ENCODE measurements around the gene POU6F2. TPM values are rescaled to one million over a fixed set of nuclear protein-coding genes. Genes with fewer than 3 reads are reported as not detected.

POU6F2 gene
- total and polyA plus RNA-seq, 2 experiments from 2014 or later, result 7.2 to 7.3 TPM

DNA sequence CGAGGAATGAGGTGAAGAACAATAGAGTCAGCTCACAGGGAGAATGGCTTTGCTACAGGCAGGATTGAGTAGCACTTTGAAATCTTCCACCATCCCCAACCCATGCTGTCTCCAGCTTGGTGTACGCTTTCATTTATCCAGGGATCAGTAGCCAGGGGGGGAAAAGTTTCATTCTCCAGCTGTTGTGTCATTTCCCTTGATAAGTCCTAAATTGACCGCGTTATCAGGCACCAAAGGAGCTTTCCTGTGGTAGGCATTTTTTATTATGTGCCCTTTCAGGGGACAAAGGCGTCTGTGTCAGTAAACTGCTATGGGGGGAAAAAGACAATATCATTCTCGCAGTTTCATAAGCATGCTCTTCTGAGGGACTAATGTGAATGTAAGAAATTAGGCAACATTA lies 481.9 kb downstream of the POU6F2 start:
- no peaks in the 10 kb centered on the region for H3K79me2 ChIP-seq (replicated peaks; ENCODE audit: insufficient read depth)
- DNase-seq (ENCODE audit: low spot score) (no peak), ATAC-seq (peak; percentile 25; the same call in 2 of the 3 replicates)
- H3K4me1 ChIP-seq (ENCODE audit: insufficient read depth), result peaks cover 15% of the 10 kb centered on the region
- no peaks in the 10 kb centered on the region for H3F3A ChIP-seq (replicated peaks; ENCODE audit: low read depth)
- TF ChIP-seq CREB1 (CRISPR knock-in tag; IDR thresholded peaks at IDR 0.05; ENCODE audit: low read depth) (no peak), ZNF331 (CRISPR knock-in tag; IDR thresholded peaks at IDR 0.05; ENCODE audit: low read depth) (no peak), JUNB (IDR thresholded peaks at IDR 0.05; ENCODE audit: unreplicated experiment) (no peak), POLR2AphosphoS5 (IDR thresholded peaks at IDR 0.05; ENCODE audit: low read depth) (no peak)
- TF ChIP-seq, protein P1, sequence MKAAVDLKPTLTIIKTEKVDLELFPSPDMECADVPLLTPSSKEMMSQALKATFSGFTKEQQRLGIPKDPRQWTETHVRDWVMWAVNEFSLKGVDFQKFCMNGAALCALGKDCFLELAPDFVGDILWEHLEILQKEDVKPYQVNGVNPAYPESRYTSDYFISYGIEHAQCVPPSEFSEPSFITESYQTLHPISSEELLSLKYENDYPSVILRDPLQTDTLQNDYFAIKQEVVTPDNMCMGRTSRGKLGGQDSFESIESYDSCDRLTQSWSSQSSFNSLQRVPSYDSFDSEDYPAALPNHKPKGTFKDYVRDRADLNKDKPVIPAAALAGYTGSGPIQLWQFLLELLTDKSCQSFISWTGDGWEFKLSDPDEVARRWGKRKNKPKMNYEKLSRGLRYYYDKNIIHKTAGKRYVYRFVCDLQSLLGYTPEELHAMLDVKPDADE (IDR thresholded peaks at IDR 0.05), result no peak
- TF ChIP-seq, protein P2, sequence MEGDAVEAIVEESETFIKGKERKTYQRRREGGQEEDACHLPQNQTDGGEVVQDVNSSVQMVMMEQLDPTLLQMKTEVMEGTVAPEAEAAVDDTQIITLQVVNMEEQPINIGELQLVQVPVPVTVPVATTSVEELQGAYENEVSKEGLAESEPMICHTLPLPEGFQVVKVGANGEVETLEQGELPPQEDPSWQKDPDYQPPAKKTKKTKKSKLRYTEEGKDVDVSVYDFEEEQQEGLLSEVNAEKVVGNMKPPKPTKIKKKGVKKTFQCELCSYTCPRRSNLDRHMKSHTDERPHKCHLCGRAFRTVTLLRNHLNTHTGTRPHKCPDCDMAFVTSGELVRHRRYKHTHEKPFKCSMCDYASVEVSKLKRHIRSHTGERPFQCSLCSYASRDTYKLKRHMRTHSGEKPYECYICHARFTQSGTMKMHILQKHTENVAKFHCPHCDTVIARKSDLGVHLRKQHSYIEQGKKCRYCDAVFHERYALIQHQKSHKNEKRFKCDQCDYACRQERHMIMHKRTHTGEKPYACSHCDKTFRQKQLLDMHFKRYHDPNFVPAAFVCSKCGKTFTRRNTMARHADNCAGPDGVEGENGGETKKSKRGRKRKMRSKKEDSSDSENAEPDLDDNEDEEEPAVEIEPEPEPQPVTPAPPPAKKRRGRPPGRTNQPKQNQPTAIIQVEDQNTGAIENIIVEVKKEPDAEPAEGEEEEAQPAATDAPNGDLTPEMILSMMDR (conservative IDR thresholded peaks at IDR 0.05; ENCODE audit: low read depth in 2 of 2), result no peak
- Mint-ChIP-seq H3K4me3 (no peak overlapping the region), H3K36me3 (ENCODE audit: low read depth) (no peaks in the 10 kb centered on the region), H3K27ac (no peak overlapping the region), H3K4me1 (peaks cover 38% of the 10 kb centered on the region), H3K27me3 (ENCODE audit: insufficient read depth, low read depth, poor library complexity) (peaks cover 5% of the 10 kb centered on the region), H3K9me3 (no peaks in the 10 kb centered on the region)
- no peak overlapping the region for H3K4me3 ChIP-seq
- no peak overlapping the region for H3K27ac ChIP-seq (ENCODE audit: low read depth)
- H3K36me3 ChIP-seq (ENCODE audit: insufficient read depth), result no peaks in the 10 kb centered on the region
- no peak overlapping the region for H2AFZ ChIP-seq
- no peak overlapping the region for H3K4me2 ChIP-seq
- H3K9me2 ChIP-seq (ENCODE audit: insufficient read depth), result no peaks in the 10 kb centered on the region
- no peaks in the 10 kb centered on the region for H4K20me1 ChIP-seq (replicated peaks; ENCODE audit: insufficient read depth)
- no peaks in the 10 kb centered on the region for H3K27me3 ChIP-seq (ENCODE audit: insufficient read depth)

DNA sequence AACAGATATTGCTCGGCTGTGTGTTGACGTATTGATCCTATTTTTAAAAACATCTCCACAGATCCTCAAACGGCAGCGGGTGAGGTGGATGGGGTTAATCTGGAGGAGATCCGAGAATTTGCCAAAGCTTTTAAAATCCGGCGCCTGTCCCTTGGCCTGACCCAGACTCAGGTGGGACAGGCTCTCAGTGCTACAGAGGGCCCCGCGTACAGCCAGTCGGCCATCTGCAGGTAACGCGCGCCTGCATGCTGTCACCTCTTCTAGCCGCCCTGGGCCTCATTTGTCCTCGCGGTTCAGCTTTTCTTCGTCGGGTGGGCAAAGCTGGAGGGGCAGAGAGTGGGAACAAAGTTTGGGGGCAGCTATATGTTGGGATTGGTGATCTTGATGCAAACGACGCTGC lies 482.8 kb downstream of the POU6F2 start:
- Histone ChIP-seq H3K4me3 (no peak overlapping the region), H3K79me2 (replicated peaks; ENCODE audit: insufficient read depth) (no peaks in the 10 kb centered on the region), H2AFZ (no peak overlapping the region; the same call in 1 of the 2 replicates), H3K4me2 (no peak overlapping the region), H3K27me3 (ENCODE audit: insufficient read depth) (no peaks in the 10 kb centered on the region), H3K27ac (ENCODE audit: low read depth) (no peak overlapping the region), H3K9me2 (ENCODE audit: insufficient read depth) (no peaks in the 10 kb centered on the region), H3K4me1 (ENCODE audit: insufficient read depth) (peaks cover 15% of the 10 kb centered on the region), H4K20me1 (replicated peaks; ENCODE audit: insufficient read depth) (no peaks in the 10 kb centered on the region), H3F3A (replicated peaks; ENCODE audit: low read depth) (no peaks in the 10 kb centered on the region), H3K36me3 (ENCODE audit: insufficient read depth) (no peaks in the 10 kb centered on the region)
- no peak overlapping the region for H3K27ac Mint-ChIP-seq
- no peaks in the 10 kb centered on the region for H3K9me3 Mint-ChIP-seq
- peaks cover 5% of the 10 kb centered on the region for H3K27me3 Mint-ChIP-seq (ENCODE audit: insufficient read depth, low read depth, poor library complexity)
- no peak for DNase-seq (ENCODE audit: low spot score)
- no peaks in the 10 kb centered on the region for H3K36me3 Mint-ChIP-seq (ENCODE audit: low read depth)
- TF ChIP-seq NANOG (IDR thresholded peaks at IDR 0.05; ENCODE audit: borderline replicate concordance), result no peak
- no peak overlapping the region for H3K4me3 Mint-ChIP-seq
- ATAC-seq, result peak; percentile 13; the same call in 2 of the 3 replicates
- peaks cover 44% of the 10 kb centered on the region for H3K4me1 Mint-ChIP-seq

DNA sequence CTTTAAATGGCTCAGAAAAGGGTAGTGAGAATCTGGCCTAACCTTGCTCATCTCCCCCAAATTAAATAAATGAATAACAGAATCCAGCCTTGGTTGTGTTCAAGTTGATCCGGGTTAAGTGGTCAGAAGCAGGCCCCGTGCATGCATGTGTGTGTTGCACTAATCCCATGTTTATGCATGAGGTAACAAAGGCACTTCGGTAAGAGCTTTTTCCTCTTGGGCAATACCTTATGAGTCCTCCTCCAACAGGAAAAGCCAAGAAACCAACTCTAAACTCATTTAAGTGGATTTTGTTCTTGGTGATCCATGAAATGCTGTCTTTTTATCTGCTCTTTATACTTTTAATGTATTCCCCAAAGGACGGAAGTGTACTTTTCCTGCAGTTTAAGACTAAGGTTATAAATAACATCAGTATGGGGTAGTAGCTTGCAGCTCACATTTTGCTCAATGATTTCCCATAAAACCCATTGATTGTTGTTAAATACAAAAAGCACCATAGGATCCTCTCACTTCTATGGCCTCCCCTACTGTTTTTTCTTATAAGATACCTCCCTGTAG lies 483.6 kb downstream of the POU6F2 start:
- H3K4me3 ChIP-seq, result no peak overlapping the region
- no peaks in the 10 kb centered on the region for H3K9me2 ChIP-seq (ENCODE audit: insufficient read depth)
- H3K36me3 ChIP-seq (ENCODE audit: insufficient read depth), result no peaks in the 10 kb centered on the region
- DNase-seq (ENCODE audit: low spot score) (no peak), ATAC-seq (no peak)
- no peaks in the 10 kb centered on the region for H3K27me3 ChIP-seq (ENCODE audit: insufficient read depth)
- Mint-ChIP-seq H3K27me3 (ENCODE audit: insufficient read depth, low read depth, poor library complexity) (peaks cover 5% of the 10 kb centered on the region), H3K9me3 (no peaks in the 10 kb centered on the region), H3K36me3 (ENCODE audit: low read depth) (no peaks in the 10 kb centered on the region), H3K4me3 (no peak overlapping the region), H3K27ac (peak overlapping the region; percentile 11; the same call in 1 of the 2 replicates), H3K4me1 (peaks cover 45% of the 10 kb centered on the region)
- no peak overlapping the region for H3K4me2 ChIP-seq
- H3F3A ChIP-seq (replicated peaks; ENCODE audit: low read depth), result no peaks in the 10 kb centered on the region
- H4K20me1 ChIP-seq (replicated peaks; ENCODE audit: insufficient read depth), result no peaks in the 10 kb centered on the region
- H2AFZ ChIP-seq, result no peak overlapping the region
- peaks cover 15% of the 10 kb centered on the region for H3K4me1 ChIP-seq (ENCODE audit: insufficient read depth)
- no peaks in the 10 kb centered on the region for H3K79me2 ChIP-seq (replicated peaks; ENCODE audit: insufficient read depth)
- no peak overlapping the region for H3K27ac ChIP-seq (ENCODE audit: low read depth)
- TF ChIP-seq EZH2 (IDR thresholded peaks at IDR 0.05; ENCODE audit: low read depth, unreplicated experiment), result no peak
- TF ChIP-seq POLR2AphosphoS5 (IDR thresholded peaks at IDR 0.05; ENCODE audit: low read depth), result no peak
- TF ChIP-seq ZNF114 (CRISPR knock-in tag; IDR thresholded peaks at IDR 0.05), result no peak
- TF ChIP-seq, protein P2 (conservative IDR thresholded peaks at IDR 0.05; ENCODE audit: low read depth in 2 of 2), result no peak

Measured in GM23338 (cell line).